HepG2 (cell line): ENCODE data around the gene DIS3L2. TPM values are rescaled to one million over a fixed set of nuclear protein-coding genes. Genes with fewer than 3 reads are reported as not detected.

Experiments
- ATM ChIP-seq: fragments of 450-650 bp; IDR thresholded peaks from 2 replicates; pipeline ENCODE4 v1.7.1; 2017; ENCODE audit warnings: mild to moderate bottlenecking, borderline replicate concordance
- FOSL1 ChIP-seq: sonication (generic); formaldehyde crosslinking; IDR thresholded peaks from 2 replicates; pipeline ENCODE4 v1.9.0; 2021; ENCODE audit warnings: missing genetic modification reagents, borderline replicate concordance
- KDM5B ChIP-seq: sonication (generic); formaldehyde crosslinking; IDR thresholded peaks from 2 replicates; pipeline ENCODE4 v1.4.0; 2020; ENCODE audit warnings: missing genetic modification reagents, mild to moderate bottlenecking, borderline replicate concordance
- MEIS2 ChIP-seq: sonication (generic); formaldehyde crosslinking; IDR thresholded peaks from 2 replicates; pipeline ENCODE4 v1.9.0; 2021; ENCODE audit warnings: mild to moderate bottlenecking, missing genetic modification reagents
- PAWR ChIP-seq: sonication (generic); formaldehyde crosslinking; IDR thresholded peaks from 2 replicates; pipeline ENCODE4 v1.4.0; 2020; ENCODE audit warnings: missing genetic modification reagents, mild to moderate bottlenecking, borderline replicate concordance
- PAXIP1 ChIP-seq: sonication (generic); formaldehyde crosslinking; conservative IDR thresholded peaks from 2 replicates; pipeline ENCODE4 v1.4.0; 2020; ENCODE audit warnings: mild to moderate bottlenecking, missing genetic modification reagents, moderate library complexity
- PLSCR1 ChIP-seq: sonication (generic); formaldehyde crosslinking; IDR thresholded peaks from 2 replicates; pipeline ENCODE4 v1.5.0; 2020; ENCODE audit warnings: missing genetic modification reagents, mild to moderate bottlenecking, borderline replicate concordance
- PREB ChIP-seq: sonication (generic); formaldehyde crosslinking; IDR thresholded peaks from 2 replicates; pipeline ENCODE4 v1.4.0; 2020; ENCODE audit warnings: missing genetic modification reagents
- RAD51 ChIP-seq: fragments of 450-650 bp; IDR thresholded peaks from 2 replicates; pipeline ENCODE4 v1.6.1; 2016; ENCODE audit warnings: borderline replicate concordance
- RFX1 ChIP-seq: fragments of 450-650 bp; IDR thresholded peaks from 2 replicates; pipeline ENCODE4 v1.6.1; 2017
- SP2 ChIP-seq: sonication (generic); formaldehyde crosslinking; IDR thresholded peaks from 2 replicates; pipeline ENCODE4 v1.5.1; 2020; ENCODE audit warnings: mild to moderate bottlenecking, missing genetic modification reagents
- SRY ChIP-seq: sonication (generic); formaldehyde crosslinking; IDR thresholded peaks from 2 replicates; pipeline ENCODE4 v1.8.0; 2022; ENCODE audit warnings: mild to moderate bottlenecking, missing genetic modification reagents
- SUZ12 ChIP-seq: fragments of 150-350 bp; IDR thresholded peaks from 2 replicates; pipeline ENCODE4 v1.6.1; 2014; ENCODE audit warnings: low read depth, low read length
- THRA ChIP-seq: sonication (generic); formaldehyde crosslinking; IDR thresholded peaks from 2 replicates; pipeline ENCODE4 v1.4.0; 2020; ENCODE audit warnings: missing genetic modification reagents, borderline replicate concordance
- TRAFD1 ChIP-seq: sonication (generic); formaldehyde crosslinking; IDR thresholded peaks from 2 replicates; pipeline ENCODE4 v1.5.1; 2020; ENCODE audit warnings: missing genetic modification reagents, mild to moderate bottlenecking, borderline replicate concordance
- YEATS4 ChIP-seq: sonication (generic); formaldehyde crosslinking; IDR thresholded peaks from 2 replicates; pipeline ENCODE4 v1.4.0; 2020; ENCODE audit warnings: missing genetic modification reagents, borderline replicate concordance
- ZNF414 ChIP-seq: sonication (generic); formaldehyde crosslinking; IDR thresholded peaks from 2 replicates; pipeline ENCODE4 v1.5.0; 2020; ENCODE audit warnings: missing genetic modification reagents
- ZNF678 ChIP-seq: sonication (generic); formaldehyde crosslinking; IDR thresholded peaks from 2 replicates; pipeline ENCODE4 v1.4.0; 2020; ENCODE audit warnings: mild to moderate bottlenecking, missing genetic modification reagents
- polyA plus RNA-seq, 8 experiments: library from polyadenylated mRNA; depleted of rRNA in 3 of 8; stranded (reverse) in 7 of 8; unstranded in 1 of 8; fragments of >200 nt; fragmentation: Illumina TruSeq in 4 of 8; extraction: Trizol in 4 of 8; gene quantifications; 2 replicates each; pipeline versions ENCODE4 v1.2.1 to v1.2.3, GENCODE V29; 2011 to 2016; ENCODE audit warnings: low read depth in 4 of 8, missing spikeins in 1 of 8, mixed read lengths in 1 of 8; ENCODE audit not compliant: insufficient read depth in 1 of 8
- total RNA-seq, 5 experiments: library from RNA; depleted of rRNA; stranded (reverse); fragments of >200 nt; fragmentation: Illumina TruSeq; extraction: Trizol; gene quantifications; 2 replicates each; pipeline ENCODE4 v1.2.3, GENCODE V29; 2016; ENCODE audit warnings: low read depth in 1 of 5

The DIS3L2 gene
- total and polyA plus RNA-seq, 2 of the 13 experiments (the other 11 are each of a cell fraction or from before 2014, with no cell fraction given) = 7.0 to 23.9 TPM

- no peak for TF ChIP-seq PAXIP1 (CRISPR knock-in tag)
- 0 out of 2 replicates have a peak, but pooled peaks have one; percentile 12 for TF ChIP-seq YEATS4 (CRISPR knock-in tag)
- 0 out of 2 replicates have a peak, but pooled peaks have one; percentile 63 for TF ChIP-seq SRY (CRISPR knock-in tag)
- TF ChIP-seq RFX1 = no peak
- no peak for TF ChIP-seq PREB (CRISPR knock-in tag)
- no peak for TF ChIP-seq FOSL1
- TF ChIP-seq MEIS2 (CRISPR knock-in tag) = no peak
- no peak for TF ChIP-seq PLSCR1
- no peak for TF ChIP-seq ZNF678 (CRISPR knock-in tag)
- no peak for TF ChIP-seq ATM
- 0 out of 2 replicates have a peak, but pooled peaks have one; percentile 7 for TF ChIP-seq PAWR (CRISPR knock-in tag)
- no peak for TF ChIP-seq RAD51
- peak; percentile 46; the same call in 1 of the 2 replicates for TF ChIP-seq KDM5B (CRISPR knock-in tag)
- TF ChIP-seq SP2 (CRISPR knock-in tag) = peak; percentile 62
- TF ChIP-seq THRA (CRISPR knock-in tag) = no peak
- TF ChIP-seq TRAFD1 = no peak
- 0 out of 2 replicates have a peak, but pooled peaks have one; percentile 26 for TF ChIP-seq ZNF414 (CRISPR knock-in tag)
- no peak for TF ChIP-seq SUZ12
Observed at GRCh38 chr2:231926180-231926741, 35.3 kb upstream of the DIS3L2 start, which contains the start of gene NPPC (continued).
